Activated naive CD8-positive, alpha-beta T cell treated with anti-CD3 and anti-CD28 coated beads for 36 hours (primary cell): Measurements from ENCODE around the gene LHX1. TPM values are rescaled to one million over a fixed set of nuclear protein-coding genes. Genes with fewer than 3 reads are reported as not detected.
A peak's percentile ranks its signal among the peaks of the same experiment; 100 is the strongest.

Source experiments
- DNase-seq: peaks from one replicate; pipeline ENCODE4 v3.0.0; 2021
- H3K27ac Mint-ChIP-seq: one replicate; pipeline ENCODE4 v1.8.0; 2022; ENCODE audit warnings: mild to moderate bottlenecking, moderate library complexity, mixed read lengths
- H3K27me3 Mint-ChIP-seq: one replicate; pipeline ENCODE4 v1.8.0; 2022; ENCODE audit warnings: mild to moderate bottlenecking, mixed read lengths
- H3K36me3 Mint-ChIP-seq: one replicate; pipeline ENCODE4 v1.8.0; 2021; ENCODE audit warnings: mild to moderate bottlenecking, mixed read lengths
- H3K4me1 Mint-ChIP-seq: one replicate; pipeline ENCODE4 v1.8.0; 2021; ENCODE audit warnings: mixed read lengths
- H3K4me3 Mint-ChIP-seq: one replicate; pipeline ENCODE4 v1.8.0; 2022; ENCODE audit warnings: mild to moderate bottlenecking, moderate library complexity, mixed read lengths
- H3K9me3 Mint-ChIP-seq: one replicate; pipeline ENCODE4 v1.8.0; 2022; ENCODE audit warnings: mixed read lengths
- total RNA-seq, 2 experiments: library from RNA; stranded (reverse); gene quantifications; one replicate each; pipeline ENCODE4 v1.2.3, GENCODE V29; 2021

Gene LHX1
- total RNA-seq, 2 experiments from 2014 or later = 0.30 TPM; not detected in 1

DNA sequence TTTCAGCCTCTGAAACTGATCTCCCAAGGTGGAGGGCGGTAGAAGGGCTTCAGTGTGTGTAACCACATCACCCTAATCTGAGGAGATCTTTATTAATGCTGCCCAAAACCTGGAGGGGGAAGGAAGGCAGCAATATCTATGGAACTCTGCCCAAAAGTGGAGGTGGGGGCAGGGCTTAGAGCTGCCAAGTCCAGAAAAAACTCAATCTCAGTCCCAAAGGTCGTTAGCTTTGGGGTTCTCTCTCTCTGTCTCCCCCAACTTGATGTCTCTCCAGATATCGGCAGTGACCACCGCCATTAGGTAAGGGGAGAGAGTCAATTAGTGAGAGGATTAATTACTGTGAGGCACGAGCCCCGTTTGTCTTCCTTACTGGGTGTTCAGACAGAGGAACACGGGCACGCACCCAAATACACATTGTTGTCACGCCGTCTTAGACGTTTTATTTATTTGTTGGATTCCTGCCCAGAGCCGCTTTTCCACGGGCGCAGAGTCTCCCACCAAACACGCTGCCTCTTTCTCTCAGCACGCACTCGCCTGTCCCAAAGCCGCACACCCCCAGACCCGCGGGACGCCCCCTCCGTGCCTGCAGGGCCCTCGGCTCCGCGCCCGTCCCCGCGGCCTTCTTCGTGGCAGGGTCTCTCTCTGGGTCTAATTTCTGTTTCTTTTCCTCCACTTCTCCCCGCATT is 5.4 kb upstream of the LHX1 start:
- Mint-ChIP-seq H3K27ac (no peak overlapping the region), H3K4me1 (peaks cover 48% of the 10 kb centered on the region), H3K27me3 (peaks cover 99% of the 10 kb centered on the region), H3K4me3 (peak overlapping the region; percentile 36), H3K36me3 (no peaks in the 10 kb centered on the region), H3K9me3 (no peaks in the 10 kb centered on the region)
- DNase-seq = no peak

DNA sequence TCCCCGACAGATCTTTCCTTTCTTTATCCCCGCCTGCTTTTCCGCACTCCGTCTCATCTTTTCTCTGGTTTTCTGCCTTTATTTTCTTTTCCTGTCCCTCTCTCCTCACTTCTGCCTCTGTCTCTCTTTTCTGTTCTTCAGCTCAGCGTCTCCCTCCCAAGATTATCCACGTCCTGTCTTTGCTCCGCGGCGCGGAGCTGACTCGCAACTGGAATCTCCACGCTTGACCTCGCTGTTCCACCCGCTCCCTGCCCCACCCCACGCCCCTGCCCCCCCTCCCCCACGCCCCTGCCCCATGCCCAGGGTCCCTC is 4.9 kb upstream of the LHX1 start:
- H3K4me1 Mint-ChIP-seq = peaks cover 53% of the 10 kb centered on the region
- H3K27ac Mint-ChIP-seq = no peak overlapping the region
- no peaks in the 10 kb centered on the region for H3K9me3 Mint-ChIP-seq
- H3K27me3 Mint-ChIP-seq = peaks cover 100% of the 10 kb centered on the region
- peak overlapping the region; percentile 36 for H3K4me3 Mint-ChIP-seq
- H3K36me3 Mint-ChIP-seq = no peaks in the 10 kb centered on the region
- no peak for DNase-seq

DNA sequence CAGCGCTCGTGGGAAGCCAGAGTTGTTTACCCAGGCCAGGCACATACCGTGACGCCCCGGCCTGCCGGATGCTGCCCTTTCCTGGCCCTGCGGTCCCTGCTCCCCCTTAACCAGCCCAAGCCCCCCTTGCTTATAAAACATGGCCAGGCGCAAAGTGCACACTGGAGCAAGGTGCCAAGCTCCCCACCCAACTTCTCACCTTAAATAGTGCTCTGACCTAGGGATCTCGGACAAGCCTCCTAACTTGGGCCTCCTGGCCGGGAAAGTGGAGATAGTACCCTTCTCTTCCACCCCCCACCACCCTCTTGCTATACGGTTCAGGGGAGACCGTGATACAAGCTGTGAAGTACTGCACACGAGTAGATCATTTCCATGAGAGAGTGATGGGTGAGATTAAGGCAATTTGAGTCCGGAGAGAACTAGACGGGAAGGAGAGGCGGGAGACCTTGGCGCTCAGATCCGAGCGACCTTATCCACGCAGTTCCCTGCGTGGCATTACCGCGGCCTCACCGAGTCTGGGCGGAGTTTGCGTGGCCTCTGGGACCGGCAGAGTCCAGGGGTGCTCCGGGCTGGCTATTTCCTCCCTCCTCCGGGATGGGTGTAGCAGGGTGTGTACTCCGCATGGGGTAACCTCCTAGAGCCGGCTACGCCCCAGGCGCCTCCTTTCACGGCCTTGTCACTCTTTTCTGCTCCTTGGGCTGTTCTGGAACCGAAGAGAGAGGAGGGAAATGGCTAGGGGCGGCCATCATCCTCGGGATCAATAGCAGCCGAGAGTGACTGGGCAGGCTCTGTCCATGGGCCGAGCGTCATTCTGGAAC is 4.4 kb upstream of the LHX1 start:
- Mint-ChIP-seq H3K4me3 (peak overlapping the region; percentile 11), H3K36me3 (no peaks in the 10 kb centered on the region), H3K4me1 (peaks cover 54% of the 10 kb centered on the region), H3K9me3 (no peaks in the 10 kb centered on the region), H3K27me3 (peaks cover 100% of the 10 kb centered on the region), H3K27ac (no peak overlapping the region)
- DNase-seq = no peak

DNA sequence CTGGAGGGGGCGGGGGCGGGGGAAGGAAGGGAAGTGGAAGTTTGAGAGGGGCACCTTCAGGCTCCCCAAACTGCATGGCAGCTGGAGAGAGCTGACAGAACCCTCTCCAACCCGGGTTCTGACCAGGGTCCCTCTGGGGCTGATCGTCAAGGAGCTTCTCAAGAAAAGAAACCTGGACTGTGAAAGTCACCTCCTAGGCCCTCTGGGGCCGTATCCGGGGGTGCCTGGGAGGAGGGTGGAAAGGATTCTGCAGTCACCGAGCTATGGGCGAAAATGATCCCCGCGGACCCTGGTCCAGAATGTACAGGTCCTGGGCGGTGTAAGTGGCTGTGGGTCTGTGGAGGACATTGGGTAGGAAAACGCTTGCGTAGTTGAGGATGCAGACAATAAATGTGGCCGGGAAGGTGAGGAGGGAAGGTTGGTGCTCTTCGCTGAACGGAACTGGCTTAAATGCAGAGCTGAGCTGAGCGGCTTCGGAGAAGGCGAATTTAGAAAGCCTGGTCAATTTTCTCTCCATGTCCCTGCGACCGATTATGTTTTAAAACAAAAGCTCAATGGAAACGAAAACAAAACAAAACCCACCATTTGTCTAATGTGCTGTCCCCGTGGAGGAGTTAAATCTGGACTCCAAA is 3.6 kb upstream of the LHX1 start:
- no peak overlapping the region for H3K27ac Mint-ChIP-seq
- peaks cover 52% of the 10 kb centered on the region for H3K4me1 Mint-ChIP-seq
- no peaks in the 10 kb centered on the region for H3K9me3 Mint-ChIP-seq
- peak overlapping the region; percentile 39 for H3K4me3 Mint-ChIP-seq
- peaks cover 100% of the 10 kb centered on the region for H3K27me3 Mint-ChIP-seq
- H3K36me3 Mint-ChIP-seq = no peaks in the 10 kb centered on the region
- DNase-seq = no peak

DNA sequence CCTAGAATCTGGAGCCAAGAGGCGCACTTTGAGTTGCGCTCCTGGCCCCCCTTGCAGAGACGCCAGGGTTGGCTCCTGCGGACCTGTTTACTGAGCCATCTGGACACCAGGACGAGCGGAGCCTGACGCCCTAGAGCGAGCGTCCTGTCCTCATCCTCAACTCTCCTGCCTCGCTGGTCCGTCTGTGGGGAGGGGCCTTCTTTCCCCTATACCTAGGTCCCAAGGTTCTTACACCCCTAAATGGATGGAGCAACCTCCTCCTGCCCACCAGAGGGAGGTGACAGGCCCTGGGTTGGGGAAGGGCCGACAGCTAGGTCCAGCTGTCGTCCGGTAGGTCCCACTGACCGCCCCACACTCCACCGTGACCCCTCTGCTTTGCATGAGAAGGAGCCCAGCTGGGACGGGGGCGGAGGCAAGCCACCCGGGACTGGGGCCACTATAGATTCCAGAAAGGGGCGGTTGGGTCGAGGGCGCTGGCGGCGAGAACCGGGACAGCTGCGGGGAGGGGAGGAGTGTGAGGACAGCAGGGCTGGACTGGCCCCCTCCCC is 3.1 kb upstream of the LHX1 start:
- peaks cover 53% of the 10 kb centered on the region for H3K4me1 Mint-ChIP-seq

DNA sequence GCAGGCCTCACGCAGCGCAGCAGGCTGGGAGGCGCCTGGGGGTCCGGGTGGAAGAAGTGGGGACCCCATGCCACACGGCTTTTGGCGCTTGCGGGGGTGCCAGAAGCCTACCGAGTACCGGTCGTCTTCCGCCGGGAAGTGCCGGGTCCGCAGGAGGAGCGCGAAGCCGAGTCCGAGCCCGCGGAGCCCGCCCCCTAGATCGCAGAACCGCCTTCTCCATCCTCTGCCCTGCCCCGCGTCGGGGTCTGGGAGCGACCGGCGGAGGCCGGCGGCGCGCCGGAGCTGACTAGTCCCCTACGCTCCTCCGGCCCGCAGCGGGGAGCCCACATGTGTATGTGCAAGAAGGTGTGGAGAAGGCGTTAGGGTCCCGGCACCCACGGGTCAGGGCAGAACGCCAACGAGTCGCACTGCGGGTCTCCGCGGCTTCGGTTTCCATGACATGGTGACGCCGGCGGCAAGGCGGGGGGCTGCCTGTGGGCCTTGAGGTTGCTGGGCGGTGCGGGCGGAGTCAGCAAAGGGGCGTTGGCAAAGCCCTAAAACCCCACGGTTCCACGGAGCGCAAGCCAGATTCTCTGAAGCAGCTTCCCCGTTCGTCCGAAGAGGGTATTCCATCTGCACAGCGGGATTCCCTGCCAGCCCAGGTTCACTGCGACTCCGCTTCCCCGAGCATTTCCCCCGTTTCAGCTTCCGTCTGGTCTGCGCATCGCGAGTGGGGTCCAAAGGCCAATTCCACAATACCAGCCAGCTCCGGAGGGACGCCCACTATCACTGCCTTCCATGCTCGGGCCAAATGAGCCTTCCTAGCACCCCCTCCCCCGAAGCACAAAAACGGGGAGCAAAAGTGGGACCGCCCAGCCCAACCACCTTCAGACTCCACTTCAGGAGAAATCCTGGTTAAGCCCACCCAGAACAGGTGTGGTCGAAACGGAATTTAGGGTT is 2.3 kb upstream of the LHX1 start:
- no peaks in the 10 kb centered on the region for H3K36me3 Mint-ChIP-seq
- peaks cover 99% of the 10 kb centered on the region for H3K27me3 Mint-ChIP-seq
- H3K9me3 Mint-ChIP-seq = no peaks in the 10 kb centered on the region
- no peak overlapping the region for H3K27ac Mint-ChIP-seq
- H3K4me1 Mint-ChIP-seq = peaks cover 56% of the 10 kb centered on the region
- DNase-seq = no peak
- peak overlapping the region; percentile 29 for H3K4me3 Mint-ChIP-seq

More for the DNA sequence above, 3.1 kb upstream of the LHX1 start:
- Mint-ChIP-seq H3K4me3 (peak overlapping the region; percentile 39), H3K9me3 (no peaks in the 10 kb centered on the region), H3K36me3 (no peaks in the 10 kb centered on the region), H3K27me3 (peaks cover 100% of the 10 kb centered on the region), H3K27ac (no peak overlapping the region)
- DNase-seq = no peak

DNA sequence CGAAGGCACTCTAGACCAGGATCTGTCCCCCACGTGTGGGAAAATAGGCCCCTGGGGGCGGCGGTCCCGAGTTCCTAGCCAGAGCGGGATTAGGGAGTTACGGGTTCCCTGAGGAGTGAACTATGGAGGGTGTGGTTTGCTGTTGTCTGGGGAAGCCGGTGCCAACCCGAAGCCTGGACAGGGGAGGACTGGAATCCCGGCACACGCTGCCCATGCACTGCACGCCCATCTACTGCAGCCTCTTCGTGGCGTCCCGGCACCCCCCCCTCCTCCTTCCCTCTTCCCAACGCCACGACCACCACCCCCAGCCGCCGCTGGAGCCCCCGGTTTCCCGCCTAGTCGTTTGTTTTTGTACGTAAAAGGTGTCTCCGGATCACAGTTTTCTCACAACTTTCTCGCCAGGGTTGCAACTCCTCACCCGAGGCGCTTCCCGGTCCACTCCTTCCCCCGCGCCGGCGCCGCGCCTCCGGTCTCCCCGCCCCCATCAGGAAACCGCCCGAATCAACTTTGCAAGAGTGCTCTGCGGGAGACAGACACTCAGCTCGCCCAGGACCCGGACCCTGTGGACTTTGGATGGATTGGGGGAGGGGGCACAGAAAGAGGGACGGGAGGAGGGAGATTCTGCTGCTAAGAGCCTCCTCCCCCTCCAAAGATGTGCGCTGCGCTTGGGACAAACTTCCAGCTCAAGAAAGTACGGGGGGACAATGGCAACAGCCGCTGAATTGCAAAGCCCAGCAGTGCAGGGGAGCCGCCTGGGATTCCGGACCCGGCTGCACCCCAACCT is 1.4 kb upstream of the LHX1 start:
- H3K36me3 Mint-ChIP-seq = no peaks in the 10 kb centered on the region
- H3K9me3 Mint-ChIP-seq = no peaks in the 10 kb centered on the region
- peaks cover 62% of the 10 kb centered on the region for H3K4me1 Mint-ChIP-seq
- DNase-seq = no peak
- no peak overlapping the region for H3K27ac Mint-ChIP-seq
- peaks cover 99% of the 10 kb centered on the region for H3K27me3 Mint-ChIP-seq
- peak overlapping the region; percentile 45 for H3K4me3 Mint-ChIP-seq

DNA sequence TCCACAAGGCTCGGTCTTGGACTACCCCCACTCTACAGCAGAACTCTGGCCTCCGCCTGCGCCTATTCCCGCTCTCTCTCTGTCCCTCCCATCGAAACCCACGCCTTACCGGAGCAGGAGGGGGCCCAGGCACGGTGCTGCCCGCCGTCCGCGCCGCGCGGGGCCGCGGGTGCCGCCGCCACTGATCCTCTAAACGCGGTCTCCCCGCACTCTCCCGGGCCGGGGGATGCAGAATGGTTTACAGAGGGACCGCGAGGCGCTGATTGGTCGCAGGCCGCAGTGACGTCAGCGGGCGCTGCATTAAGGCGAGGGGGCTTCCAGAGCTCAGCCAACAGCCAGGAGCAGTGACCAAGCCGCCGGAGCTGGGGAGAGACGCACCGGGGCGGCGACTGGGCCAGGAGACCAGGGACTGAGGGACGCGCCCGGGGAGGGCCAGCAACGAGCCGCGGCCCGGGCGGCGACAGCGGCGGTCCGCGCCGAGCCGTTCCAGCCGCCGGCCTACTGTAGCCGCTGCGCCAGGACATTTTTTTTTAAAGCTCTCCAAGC is 747 bp upstream of the LHX1 start:
- no peak for DNase-seq
- Mint-ChIP-seq H3K9me3 (no peaks in the 10 kb centered on the region), H3K4me3 (peak overlapping the region; percentile 45), H3K27ac (no peak overlapping the region), H3K27me3 (peaks cover 99% of the 10 kb centered on the region), H3K4me1 (peaks cover 62% of the 10 kb centered on the region), H3K36me3 (no peaks in the 10 kb centered on the region)

DNA sequence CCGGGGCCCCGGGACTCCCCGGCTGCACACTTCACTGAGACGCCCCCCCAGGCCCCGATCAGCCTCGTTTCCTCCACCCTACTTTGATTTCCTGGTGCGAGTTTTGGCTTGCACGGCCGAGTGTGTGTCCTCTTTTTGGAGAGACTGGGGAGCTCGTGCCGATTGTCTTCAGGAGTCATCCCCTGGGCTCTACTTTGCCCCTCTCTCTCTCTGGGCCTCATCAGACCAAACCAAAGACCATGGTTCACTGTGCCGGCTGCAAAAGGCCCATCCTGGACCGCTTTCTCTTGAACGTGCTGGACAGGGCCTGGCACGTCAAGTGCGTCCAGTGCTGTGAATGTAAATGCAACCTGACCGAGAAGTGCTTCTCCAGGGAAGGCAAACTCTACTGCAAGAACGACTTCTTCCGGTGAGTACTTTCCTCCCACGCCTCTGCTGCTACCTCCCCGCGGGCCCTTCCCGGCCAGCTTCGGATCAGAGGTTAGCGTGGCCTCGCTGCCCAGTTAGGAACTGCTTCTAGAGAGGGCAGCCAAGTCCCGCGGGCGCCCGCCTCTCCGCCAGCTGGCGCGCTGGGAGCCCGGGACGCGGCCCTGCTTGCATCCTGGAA is 787 bp downstream of the LHX1 start:
- Mint-ChIP-seq H3K9me3 (no peaks in the 10 kb centered on the region), H3K27me3 (peaks cover 90% of the 10 kb centered on the region), H3K4me3 (peak overlapping the region; percentile 73), H3K36me3 (no peaks in the 10 kb centered on the region), H3K27ac (no peak overlapping the region), H3K4me1 (peaks cover 53% of the 10 kb centered on the region)
- no peak for DNase-seq

DNA sequence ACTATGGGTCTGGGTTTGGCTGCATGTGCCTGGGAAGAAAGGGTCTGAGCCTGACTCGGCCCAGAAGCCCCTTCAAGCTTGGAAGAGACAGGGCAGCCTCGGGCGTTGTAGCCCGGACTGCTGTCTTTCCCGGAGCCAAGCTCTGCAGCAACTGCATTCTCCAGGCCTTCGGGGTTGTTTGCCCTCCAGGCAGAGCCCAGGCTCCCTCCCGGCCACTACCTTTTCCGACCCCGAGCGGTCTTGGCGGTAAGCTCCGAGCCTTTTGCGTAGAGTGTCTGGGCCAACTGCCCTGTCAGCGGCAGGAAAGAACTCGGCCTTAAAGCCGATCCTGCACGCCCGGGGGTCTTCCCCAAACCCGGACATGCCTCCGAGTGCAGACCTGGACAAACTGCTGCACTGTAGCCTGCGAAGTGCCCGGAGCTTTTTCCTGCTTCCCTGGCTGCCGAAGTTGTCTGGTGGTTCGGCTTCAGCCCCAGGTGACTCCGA is 1.3 kb downstream of the LHX1 start:
- no peaks in the 10 kb centered on the region for H3K9me3 Mint-ChIP-seq
- peak overlapping the region; percentile 4 for H3K4me3 Mint-ChIP-seq
- H3K4me1 Mint-ChIP-seq = peaks cover 52% of the 10 kb centered on the region
- peaks cover 90% of the 10 kb centered on the region for H3K27me3 Mint-ChIP-seq
- no peaks in the 10 kb centered on the region for H3K36me3 Mint-ChIP-seq
- DNase-seq = no peak
- H3K27ac Mint-ChIP-seq = no peak overlapping the region

DNA sequence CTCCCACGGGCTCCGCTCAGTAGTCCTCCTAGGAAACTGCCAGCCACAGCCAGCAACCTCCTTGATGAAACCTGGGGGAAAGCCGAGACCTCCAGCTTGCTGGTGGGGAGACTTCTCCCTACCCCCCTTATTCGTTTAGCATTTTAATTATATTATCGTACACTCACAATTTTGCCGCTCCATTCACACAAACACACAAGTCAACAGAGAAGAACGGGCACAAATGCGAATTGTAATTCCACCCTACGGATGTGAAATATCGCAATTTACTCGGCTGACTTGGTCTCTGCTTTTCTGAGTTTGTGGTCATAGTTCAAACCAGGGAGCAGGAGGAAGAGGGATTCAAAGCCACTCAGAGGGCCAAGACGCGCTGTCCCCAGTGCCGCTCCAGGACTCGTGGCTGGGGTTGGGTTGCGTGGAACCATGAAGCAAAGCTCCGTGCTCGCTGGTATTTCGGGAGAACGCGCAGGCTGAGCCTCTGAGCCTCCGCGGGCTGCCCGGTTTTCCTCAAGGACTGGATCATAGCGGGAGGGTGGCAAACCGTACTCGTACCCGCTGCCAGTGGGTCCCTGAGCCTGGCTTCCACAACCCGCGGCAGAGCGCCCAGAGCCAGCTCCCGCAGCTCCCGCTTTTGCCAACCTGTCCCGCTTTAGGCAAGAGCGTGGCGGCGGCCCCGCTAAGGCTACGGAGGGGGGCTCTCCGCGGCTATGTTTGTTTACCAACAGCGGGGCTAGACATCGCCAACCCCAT is 2.0 kb downstream of the LHX1 start:
- Mint-ChIP-seq H3K27ac (no peak overlapping the region), H3K4me1 (peaks cover 47% of the 10 kb centered on the region), H3K9me3 (no peaks in the 10 kb centered on the region), H3K4me3 (peak overlapping the region; percentile 4), H3K36me3 (no peaks in the 10 kb centered on the region), H3K27me3 (peaks cover 89% of the 10 kb centered on the region)
- no peak for DNase-seq

DNA sequence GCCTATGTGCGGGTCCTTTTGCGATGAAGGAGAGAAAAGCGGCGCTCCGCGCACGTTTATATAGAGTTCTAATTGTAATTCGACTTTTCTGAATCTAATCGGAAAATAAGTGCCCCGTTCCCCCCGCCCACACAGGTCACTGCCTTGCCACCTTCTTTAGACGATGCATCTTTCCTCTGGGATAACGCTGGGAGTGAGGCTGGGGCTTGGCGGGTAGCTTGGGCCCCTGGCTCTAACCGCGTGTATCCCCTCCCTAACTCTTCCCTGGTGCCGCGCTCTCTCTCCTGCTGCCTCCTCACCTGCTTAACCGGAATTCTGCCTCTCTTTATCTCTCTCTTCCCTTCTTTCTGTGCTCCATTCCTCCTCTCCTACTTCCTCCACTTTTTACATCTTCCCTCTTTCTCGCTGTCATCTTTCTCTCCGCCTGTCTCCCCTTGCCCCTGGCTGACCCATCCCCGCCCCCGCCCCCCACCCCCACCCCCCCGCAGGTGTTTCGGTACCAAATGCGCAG is 2.6 kb downstream of the LHX1 start:
- no peak overlapping the region for H3K4me3 Mint-ChIP-seq
- no peak overlapping the region for H3K27ac Mint-ChIP-seq
- H3K27me3 Mint-ChIP-seq = peaks cover 88% of the 10 kb centered on the region
- no peak for DNase-seq
- no peaks in the 10 kb centered on the region for H3K36me3 Mint-ChIP-seq
- no peaks in the 10 kb centered on the region for H3K9me3 Mint-ChIP-seq
- peaks cover 50% of the 10 kb centered on the region for H3K4me1 Mint-ChIP-seq
